Esophagus muscularis mucosa (tissue), 4 donors: ENCODE data around the gene ID1.

Source experiments
- EP300 ChIP-seq: sonication (generic); formaldehyde crosslinking; IDR thresholded peaks from one replicate; pipeline ENCODE4 v1.6.1; 2017; ENCODE audit warnings: antibody characterized with exemption
- POLR2A ChIP-seq: fragments of 450-650 bp; IDR thresholded peaks from one replicate; pipeline ENCODE4 v1.6.1; 2017; ENCODE audit warnings: antibody characterized with exemption, moderate library complexity, mild to moderate bottlenecking, low read depth
- POLR2AphosphoS5 ChIP-seq, 2 donors: sonication (generic); formaldehyde crosslinking; IDR thresholded peaks; one replicate each; pipeline ENCODE4 v1.6.1; 2017; ENCODE audit warnings: antibody characterized with exemption in 2 of 2
- TF ChIP-seq, protein P1 (sequence below), 3 experiments: fragments of 200-600 bp in 2 of 3; fragments of 450-650 bp in 1 of 3; sonication (generic) in 2 of 3; IDR thresholded peaks; one replicate each; pipeline ENCODE4 v1.5.1; 2017 to 2019; ENCODE audit warnings: antibody characterized with exemption in 3 of 3, mild to moderate bottlenecking in 2 of 3, moderate library complexity in 1 of 3

DNA sequence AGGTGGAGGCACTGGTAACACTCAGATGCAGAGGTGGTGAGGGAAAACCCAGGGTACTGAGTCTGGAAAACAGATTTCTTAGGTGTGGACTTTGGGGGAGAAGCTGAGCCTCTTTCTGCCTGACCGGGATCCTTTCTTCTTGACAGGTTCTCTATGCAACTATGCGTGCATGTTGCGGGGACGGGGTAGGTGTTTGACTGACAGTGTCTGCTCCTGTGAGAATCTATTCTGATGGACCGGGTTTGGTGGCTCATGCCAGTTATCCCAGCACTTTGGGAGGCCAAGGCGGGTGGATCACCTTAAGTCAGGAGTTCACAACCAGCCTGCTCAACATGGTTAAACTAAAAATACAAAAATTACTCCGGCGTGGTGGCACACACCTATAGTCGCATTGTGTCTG is 27.9 kb upstream of the ID1 start:
- TF ChIP-seq, protein P1, sequence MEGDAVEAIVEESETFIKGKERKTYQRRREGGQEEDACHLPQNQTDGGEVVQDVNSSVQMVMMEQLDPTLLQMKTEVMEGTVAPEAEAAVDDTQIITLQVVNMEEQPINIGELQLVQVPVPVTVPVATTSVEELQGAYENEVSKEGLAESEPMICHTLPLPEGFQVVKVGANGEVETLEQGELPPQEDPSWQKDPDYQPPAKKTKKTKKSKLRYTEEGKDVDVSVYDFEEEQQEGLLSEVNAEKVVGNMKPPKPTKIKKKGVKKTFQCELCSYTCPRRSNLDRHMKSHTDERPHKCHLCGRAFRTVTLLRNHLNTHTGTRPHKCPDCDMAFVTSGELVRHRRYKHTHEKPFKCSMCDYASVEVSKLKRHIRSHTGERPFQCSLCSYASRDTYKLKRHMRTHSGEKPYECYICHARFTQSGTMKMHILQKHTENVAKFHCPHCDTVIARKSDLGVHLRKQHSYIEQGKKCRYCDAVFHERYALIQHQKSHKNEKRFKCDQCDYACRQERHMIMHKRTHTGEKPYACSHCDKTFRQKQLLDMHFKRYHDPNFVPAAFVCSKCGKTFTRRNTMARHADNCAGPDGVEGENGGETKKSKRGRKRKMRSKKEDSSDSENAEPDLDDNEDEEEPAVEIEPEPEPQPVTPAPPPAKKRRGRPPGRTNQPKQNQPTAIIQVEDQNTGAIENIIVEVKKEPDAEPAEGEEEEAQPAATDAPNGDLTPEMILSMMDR (IDR thresholded peaks at IDR 0.05), result no peak
- no peak for TF ChIP-seq POLR2A
- no peak for TF ChIP-seq POLR2AphosphoS5 (IDR thresholded peaks at IDR 0.05)
- TF ChIP-seq EP300, result no peak
